Esophagus muscularis mucosa (tissue), 3 donors: ENCODE results near the gene SPPL2B.

Experiments
- EP300 ChIP-seq: sonication (generic); formaldehyde crosslinking; IDR thresholded peaks from one replicate; pipeline ENCODE4 v1.6.1; 2017; ENCODE audit warnings: antibody characterized with exemption
- TF ChIP-seq, protein P1 (sequence below), 3 experiments: fragments of 200-600 bp in 2 of 3; fragments of 450-650 bp in 1 of 3; sonication (generic) in 2 of 3; IDR thresholded peaks; one replicate each; pipeline ENCODE4 v1.5.1; 2017 to 2019; ENCODE audit warnings: antibody characterized with exemption in 3 of 3, mild to moderate bottlenecking in 2 of 3, moderate library complexity in 1 of 3

DNA sequence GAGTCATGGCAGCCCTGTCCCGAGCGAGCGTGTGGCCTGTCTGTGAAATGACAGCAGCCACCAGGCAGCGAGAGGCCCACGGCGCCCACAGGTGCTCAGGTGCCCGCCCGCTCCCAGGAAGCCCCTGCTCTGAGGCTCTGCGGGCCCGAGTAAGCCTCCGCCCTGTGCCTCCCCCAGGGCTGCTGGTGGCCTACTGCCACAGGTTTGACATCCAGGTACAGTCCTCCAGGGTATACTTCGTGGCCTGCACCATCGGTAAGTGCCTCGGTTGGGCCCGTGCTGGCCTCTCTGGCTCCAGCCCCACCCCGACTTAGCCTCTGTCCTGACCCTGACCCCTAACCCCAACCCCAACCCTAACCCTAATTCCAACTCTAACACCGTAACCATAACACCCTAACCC is 16.6 kb downstream of the SPPL2B start:
- TF ChIP-seq, protein P1, sequence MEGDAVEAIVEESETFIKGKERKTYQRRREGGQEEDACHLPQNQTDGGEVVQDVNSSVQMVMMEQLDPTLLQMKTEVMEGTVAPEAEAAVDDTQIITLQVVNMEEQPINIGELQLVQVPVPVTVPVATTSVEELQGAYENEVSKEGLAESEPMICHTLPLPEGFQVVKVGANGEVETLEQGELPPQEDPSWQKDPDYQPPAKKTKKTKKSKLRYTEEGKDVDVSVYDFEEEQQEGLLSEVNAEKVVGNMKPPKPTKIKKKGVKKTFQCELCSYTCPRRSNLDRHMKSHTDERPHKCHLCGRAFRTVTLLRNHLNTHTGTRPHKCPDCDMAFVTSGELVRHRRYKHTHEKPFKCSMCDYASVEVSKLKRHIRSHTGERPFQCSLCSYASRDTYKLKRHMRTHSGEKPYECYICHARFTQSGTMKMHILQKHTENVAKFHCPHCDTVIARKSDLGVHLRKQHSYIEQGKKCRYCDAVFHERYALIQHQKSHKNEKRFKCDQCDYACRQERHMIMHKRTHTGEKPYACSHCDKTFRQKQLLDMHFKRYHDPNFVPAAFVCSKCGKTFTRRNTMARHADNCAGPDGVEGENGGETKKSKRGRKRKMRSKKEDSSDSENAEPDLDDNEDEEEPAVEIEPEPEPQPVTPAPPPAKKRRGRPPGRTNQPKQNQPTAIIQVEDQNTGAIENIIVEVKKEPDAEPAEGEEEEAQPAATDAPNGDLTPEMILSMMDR (IDR thresholded peaks at IDR 0.05): no peak
- TF ChIP-seq EP300: no peak
